Psoas muscle (tissue), 8 donors: ENCODE data around the gene RNF32. TPM values are rescaled to one million over a fixed set of nuclear protein-coding genes. Genes with fewer than 3 reads are reported as not detected.

Experiments
- ATAC-seq, 4 donors: fragments of 200-7000 bp; cut with Tn5 transposase; one replicate each; pipeline ENCODE4 v1.9.1; 2020; ENCODE audit warnings: moderate library complexity in 3 of 4, mild to moderate bottlenecking in 2 of 4
- DNase-seq, 2 donors: peaks; one replicate each; pipeline ENCODE4 v3.0.0-alpha.2; 2020
- H3K27ac ChIP-seq: fragments of 200-600 bp; one replicate; pipeline ENCODE4 v1.8.0; 2022
- H3K27me3 ChIP-seq, 3 donors: fragments of 200-600 bp in 1 of 3; one replicate each; pipeline versions ENCODE4 v1.6.1 to v1.8.0; 2013 to 2022; ENCODE audit warnings: low read length in 2 of 3, mild to moderate bottlenecking in 2 of 3, moderate library complexity in 1 of 3; ENCODE audit not compliant: insufficient read depth in 3 of 3
- H3K36me3 ChIP-seq, 2 donors: fragments of 200-600 bp in 1 of 2; one replicate each; pipeline versions ENCODE4 v1.6.1 to v1.8.0; 2013 to 2022; ENCODE audit warnings: low read depth in 1 of 2, mild to moderate bottlenecking in 1 of 2, moderate library complexity in 1 of 2; ENCODE audit not compliant: insufficient read depth in 1 of 2
- H3K4me1 ChIP-seq: fragments of 200-600 bp; one replicate; pipeline ENCODE4 v1.8.0; 2022
- H3K4me3 ChIP-seq: fragments of 200-600 bp; one replicate; pipeline ENCODE4 v1.8.0; 2022; ENCODE audit warnings: mild to moderate bottlenecking
- H3K9me3 ChIP-seq: fragments of 200-600 bp; one replicate; pipeline ENCODE4 v1.8.0; 2022
- CTCF ChIP-seq: fragments of 200-600 bp; IDR thresholded peaks from one replicate; pipeline ENCODE4 v1.8.0; 2022; ENCODE audit warnings: antibody characterized with exemption
- whole genome bisulfite sequencing, 3 donors: extraction: QIAGEN DNeasy Blood & Tissue Kit; methylation state at CpG; one replicate each; pipeline versions ENCODE4 v1.1.6 to v1.1.7; 2013; 5-methylcytosine and 5-hydroxymethylcytosine counted together
- intact Hi-C, 2 donors: fragments of 100-400 bp; cut with DNase I; formaldehyde crosslinking; loops; one replicate each; pipeline versions ENCODE4 v1.11.0 to v1.14.2; 2022
- polyA plus RNA-seq, 3 donors: library from polyadenylated mRNA; stranded (reverse); fragments of 200-250 nt; gene quantifications; one replicate each; pipeline ENCODE4 v1.2.3, GENCODE V29; 2013
- total RNA-seq, 4 donors: library from RNA; stranded (reverse); fragmentation: NEBNext Ultra II Directional in 2 of 4; extraction: Animal tissue kit (Norgen Biotek cat#: 25700) in 2 of 4; gene quantifications; one replicate each; pipeline versions ENCODE4 v1.2.1 to v1.2.4, GENCODE V29; 2021 to 2023
- donor health status: healthy with polysubstance abuse.
- donor health status: DM: no; HTN: no; CAD: no; lungs with moderate emphysema.
- donor health status: Bipolar disorder and iron deficiency.
- donor health status: healthy.
- donor health status: DM: yes; HTN: yes; CAD: no.
- donor health status: DM: no; HTN: no; CAD: no.
- donor health status: DM: no; HTN: no; CAD: no.
- donor health status: DM: yes; HTN: yes; CAD: no.

RNF32 gene
- total and polyA plus RNA-seq, 7 donors: 0.18 to 0.60 (median 0.48) TPM; not detected in 4

- no peak overlapping the region for H3K27ac ChIP-seq
- DNase-seq (no peak), ATAC-seq (no peak)
- no peaks in the 10 kb centered on the region for H3K4me1 ChIP-seq
- TF ChIP-seq CTCF: no peak
- peaks cover 0 to 13% (median 0%) of the 10 kb centered on the region in 3 donors for H3K27me3 ChIP-seq
- H3K9me3 ChIP-seq: no peaks in the 10 kb centered on the region
- H3K4me3 ChIP-seq: no peak overlapping the region
- intact Hi-C loops: no loop called here
- H3K36me3 ChIP-seq: no peaks in the 10 kb centered on the region
- WGBS, 3 donors: 89 to 91% (median 90%) methylated on average over 5 of the region's 5 CpGs
Measured at GRCh38 chr7:156661637-156662036, 21.1 kb downstream of the RNF32 start.

- DNase-seq: no peak
- Histone ChIP-seq H3K36me3 (no peaks in the 10 kb centered on the region), H3K27ac (no peak overlapping the region), H3K9me3 (no peaks in the 10 kb centered on the region), H3K4me1 (no peaks in the 10 kb centered on the region), H3K27me3 (peaks cover 0 to 8% (median 0%) of the 10 kb centered on the region in 3 donors), H3K4me3 (no peak overlapping the region)
- intact Hi-C loops: no loop called here
- no peak for TF ChIP-seq CTCF
- WGBS, 3 donors: 88 to 92% (median 89%) methylated on average over 4 of the region's 4 CpGs
- no peak for ATAC-seq
Measured at GRCh38 chr7:156662277-156662676, 21.7 kb downstream of the RNF32 start.

GRCh38 chr7:156665101-156665500 is 24.5 kb downstream of the RNF32 start:
- Histone ChIP-seq H3K9me3 (no peaks in the 10 kb centered on the region), H3K27me3 (no peaks in the 10 kb centered on the region), H3K36me3 (no peaks in the 10 kb centered on the region), H3K4me3 (no peak overlapping the region), H3K4me1 (no peaks in the 10 kb centered on the region), H3K27ac (no peak overlapping the region)
- DNase-seq: no peak
- ATAC-seq: no peak
- intact Hi-C loops: no loop called here
- no peak for TF ChIP-seq CTCF
- WGBS, 3 donors: 87 to 93% (median 92%) methylated on average over 4 of the region's 4 CpGs

GRCh38 chr7:156666368-156667109 is 26.0 kb downstream of the RNF32 start:
- no peak for TF ChIP-seq CTCF
- Histone ChIP-seq H3K4me1 (no peaks in the 10 kb centered on the region), H3K27me3 (no peaks in the 10 kb centered on the region), H3K36me3 (peaks cover 0 to 6% of the 10 kb centered on the region in 2 donors), H3K4me3 (no peak overlapping the region), H3K27ac (no peak overlapping the region), H3K9me3 (no peaks in the 10 kb centered on the region)
- intact Hi-C loops: no loop called here
- no peak for DNase-seq
- no peak for ATAC-seq
- WGBS, 3 donors: 74 to 80% (median 75%) methylated on average over 8 of the region's 8 CpGs

GRCh38 chr7:156667110-156667426 is 26.5 kb downstream of the RNF32 start:
- WGBS, 3 donors: 83 to 91% (median 90%) methylated on average over 1 of the region's 1 CpG
- ATAC-seq (no peak), DNase-seq (no peak)
- no peak overlapping the region for H3K4me3 ChIP-seq
- no peaks in the 10 kb centered on the region for H3K4me1 ChIP-seq
- H3K27me3 ChIP-seq: no peaks in the 10 kb centered on the region
- H3K9me3 ChIP-seq: no peaks in the 10 kb centered on the region
- no peak overlapping the region for H3K27ac ChIP-seq
- intact Hi-C loops: no loop called here
- TF ChIP-seq CTCF: no peak
- H3K36me3 ChIP-seq: peaks cover 0 to 10% of the 10 kb centered on the region in 2 donors
